ENCODE data around the gene DHX35. TPM values are rescaled to one million over a fixed set of nuclear protein-coding genes. Genes with fewer than 3 reads are reported as not detected.

The DHX35 gene
- total and polyA plus RNA-seq, 2 of the 13 experiments (the other 11 are each of a cell fraction or from before 2014, with no cell fraction given) = 25.8 to 28.7 TPM

DNA sequence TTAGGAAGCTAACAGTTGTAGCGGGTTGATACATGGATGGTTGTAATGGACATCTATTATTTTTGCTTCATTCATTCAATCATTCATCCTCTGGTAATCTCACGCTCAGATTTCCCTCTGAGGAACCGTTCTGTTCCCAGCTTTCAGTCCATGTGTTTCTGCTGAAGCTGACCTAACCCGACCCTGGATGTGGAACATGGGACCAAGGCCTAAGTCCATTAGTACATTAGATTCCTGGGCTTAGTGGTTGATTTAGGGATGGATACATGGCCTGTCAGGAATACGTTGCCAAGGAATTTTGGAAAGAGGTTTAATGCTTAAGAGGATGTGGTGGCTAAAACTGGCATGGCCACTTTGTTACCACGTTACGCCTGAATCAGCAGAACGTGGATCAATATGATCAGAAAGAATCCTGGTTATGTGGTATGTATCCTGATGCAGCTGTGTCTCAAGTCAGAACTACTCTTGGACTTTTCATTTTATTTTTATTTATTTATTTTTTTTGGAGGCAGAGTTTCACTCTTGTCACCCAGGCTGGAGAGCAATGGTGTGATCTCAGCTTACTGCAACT is 4.1 kb upstream of the DHX35 start (continued):
- TF ChIP-seq, protein P1, sequence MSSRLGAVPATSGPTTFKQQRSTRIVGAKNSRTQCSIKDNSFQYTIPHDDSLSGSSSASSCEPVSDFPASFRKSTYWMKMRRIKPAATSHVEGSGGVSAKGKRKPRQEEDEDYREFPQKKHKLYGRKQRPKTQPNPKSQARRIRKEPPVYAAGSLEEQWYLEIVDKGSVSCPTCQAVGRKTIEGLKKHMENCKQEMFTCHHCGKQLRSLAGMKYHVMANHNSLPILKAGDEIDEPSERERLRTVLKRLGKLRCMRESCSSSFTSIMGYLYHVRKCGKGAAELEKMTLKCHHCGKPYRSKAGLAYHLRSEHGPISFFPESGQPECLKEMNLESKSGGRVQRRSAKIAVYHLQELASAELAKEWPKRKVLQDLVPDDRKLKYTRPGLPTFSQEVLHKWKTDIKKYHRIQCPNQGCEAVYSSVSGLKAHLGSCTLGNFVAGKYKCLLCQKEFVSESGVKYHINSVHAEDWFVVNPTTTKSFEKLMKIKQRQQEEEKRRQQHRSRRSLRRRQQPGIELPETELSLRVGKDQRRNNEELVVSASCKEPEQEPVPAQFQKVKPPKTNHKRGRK (CRISPR knock-in tag; IDR thresholded peaks at IDR 0.05) = no peak
- TF ChIP-seq MAFF (IDR thresholded peaks at IDR 0.05; ENCODE audit: low read depth, low read length) = peak; percentile 42; the same call in 1 of the 2 replicates
- no peak for TF ChIP-seq SIX1 (CRISPR knock-in tag; IDR thresholded peaks at IDR 0.05; ENCODE audit: borderline replicate concordance)
- TF ChIP-seq, protein P2, sequence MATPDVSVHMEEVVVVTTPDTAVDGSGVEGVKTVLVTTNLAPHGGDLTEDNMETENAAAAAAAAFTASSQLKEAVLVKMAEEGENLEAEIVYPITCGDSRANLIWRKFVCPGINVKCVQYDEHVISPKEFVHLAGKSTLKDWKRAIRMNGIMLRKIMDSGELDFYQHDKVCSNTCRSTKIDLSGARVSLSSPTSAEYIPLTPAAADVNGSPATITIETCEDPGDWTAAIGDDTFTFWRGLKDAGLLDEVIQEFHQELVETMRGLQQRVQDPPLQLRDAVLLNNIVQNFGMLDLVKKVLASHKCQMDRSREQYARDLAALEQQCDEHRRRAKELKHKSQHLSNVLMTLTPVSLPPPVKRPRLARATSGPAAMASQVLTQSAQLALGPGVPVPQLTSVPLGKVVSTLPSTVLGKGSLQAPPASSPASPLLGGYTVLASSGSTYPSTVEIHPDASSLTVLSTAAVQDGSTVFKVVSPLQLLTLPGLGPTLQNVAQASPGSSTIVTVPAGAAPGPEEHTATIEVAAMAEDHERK (CRISPR knock-in tag; IDR thresholded peaks at IDR 0.05; ENCODE audit: low read depth) = no peak
- TF ChIP-seq FOXK1 (CRISPR knock-in tag; IDR thresholded peaks at IDR 0.05; ENCODE audit: borderline replicate concordance, low read depth) = no peak
- TF ChIP-seq ZC3H13 (CRISPR knock-in tag; IDR thresholded peaks at IDR 0.05) = peak; percentile 46; the same call in 1 of the 2 replicates
- no peak for TF ChIP-seq ZNF510 (CRISPR knock-in tag; IDR thresholded peaks at IDR 0.05; ENCODE audit: low read depth)
- no peak for TF ChIP-seq HIC2 (CRISPR knock-in tag; IDR thresholded peaks at IDR 0.05; ENCODE audit: low read depth)
- TF ChIP-seq ZMYM4 (CRISPR knock-in tag; IDR thresholded peaks at IDR 0.05) = no peak
- no peak for TF ChIP-seq RARG (CRISPR knock-in tag; IDR thresholded peaks at IDR 0.05; ENCODE audit: low read depth)

Data from HepG2 (cell line).